Uterus (tissue), 2 donors: ENCODE results near the gene ZNF474.

Source experiments
- POLR2A ChIP-seq, 2 donors: fragments of 450-650 bp; IDR thresholded peaks; one replicate each; pipeline ENCODE4 v1.6.1; 2016; ENCODE audit warnings: antibody characterized with exemption in 2 of 2, mild to moderate bottlenecking in 1 of 2, moderate library complexity in 1 of 2
- TF ChIP-seq, protein P1 (sequence below), 4 experiments: fragments of 200-600 bp in 2 of 4; fragments of 450-650 bp in 2 of 4; sonication (generic) in 2 of 4; IDR thresholded peaks; one replicate each; pipeline ENCODE4 v1.5.1; 2016 to 2019; ENCODE audit warnings: antibody characterized with exemption in 4 of 4, mild to moderate bottlenecking in 2 of 4, moderate library complexity in 1 of 4

DNA sequence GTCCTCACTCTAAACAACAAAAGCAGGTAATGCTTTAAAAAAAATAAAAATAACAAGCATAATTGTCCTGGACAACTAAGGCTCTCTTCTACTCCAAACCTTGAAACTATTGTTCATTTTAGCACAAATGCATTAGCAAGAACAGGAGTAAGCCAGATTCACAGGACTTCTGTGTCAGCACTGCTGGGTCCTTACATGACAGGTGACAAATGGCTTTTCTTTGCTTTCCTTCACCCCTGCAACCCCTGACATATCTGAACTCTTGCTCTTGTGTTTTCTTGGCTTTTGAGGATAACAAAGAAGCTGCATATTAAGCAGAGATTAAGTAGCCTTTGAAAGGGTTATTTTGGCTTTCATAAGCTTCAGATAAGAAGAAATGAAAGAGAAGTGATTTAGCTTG is 71.1 kb downstream of the ZNF474 start:
- TF ChIP-seq, protein P1, sequence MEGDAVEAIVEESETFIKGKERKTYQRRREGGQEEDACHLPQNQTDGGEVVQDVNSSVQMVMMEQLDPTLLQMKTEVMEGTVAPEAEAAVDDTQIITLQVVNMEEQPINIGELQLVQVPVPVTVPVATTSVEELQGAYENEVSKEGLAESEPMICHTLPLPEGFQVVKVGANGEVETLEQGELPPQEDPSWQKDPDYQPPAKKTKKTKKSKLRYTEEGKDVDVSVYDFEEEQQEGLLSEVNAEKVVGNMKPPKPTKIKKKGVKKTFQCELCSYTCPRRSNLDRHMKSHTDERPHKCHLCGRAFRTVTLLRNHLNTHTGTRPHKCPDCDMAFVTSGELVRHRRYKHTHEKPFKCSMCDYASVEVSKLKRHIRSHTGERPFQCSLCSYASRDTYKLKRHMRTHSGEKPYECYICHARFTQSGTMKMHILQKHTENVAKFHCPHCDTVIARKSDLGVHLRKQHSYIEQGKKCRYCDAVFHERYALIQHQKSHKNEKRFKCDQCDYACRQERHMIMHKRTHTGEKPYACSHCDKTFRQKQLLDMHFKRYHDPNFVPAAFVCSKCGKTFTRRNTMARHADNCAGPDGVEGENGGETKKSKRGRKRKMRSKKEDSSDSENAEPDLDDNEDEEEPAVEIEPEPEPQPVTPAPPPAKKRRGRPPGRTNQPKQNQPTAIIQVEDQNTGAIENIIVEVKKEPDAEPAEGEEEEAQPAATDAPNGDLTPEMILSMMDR (IDR thresholded peaks at IDR 0.05): no peak
- TF ChIP-seq POLR2A (IDR thresholded peaks at IDR 0.05): no peak
